K562 (cell line): ENCODE results near the gene IRF2BP1. TPM values are rescaled to one million over a fixed set of nuclear protein-coding genes. Genes with fewer than 3 reads are reported as not detected.

ENCODE experiments used
- ARHGAP35 ChIP-seq: fragments of 450-650 bp; IDR thresholded peaks from 2 replicates; pipeline ENCODE4 v1.6.1; 2018; ENCODE audit not compliant: partially characterized antibody
- ETS2 ChIP-seq: IDR thresholded peaks from 2 replicates; pipeline ENCODE4 v1.6.1; 2016; ENCODE audit warnings: borderline replicate concordance, missing genetic modification characterization, mild to moderate bottlenecking, moderate library complexity, missing compliant biosample characterization; ENCODE audit not compliant: poor library complexity, severe bottlenecking
- GATA2 ChIP-seq: sonication (generic); formaldehyde crosslinking; IDR thresholded peaks from 2 replicates; pipeline ENCODE4 v1.4.0; 2020; ENCODE audit warnings: mild to moderate bottlenecking, missing genetic modification reagents
- GTF2F1 ChIP-seq: IDR thresholded peaks from 2 replicates; pipeline ENCODE4 v1.6.1; 2011; ENCODE audit warnings: low read depth, low read length, improper control_type of control experiment
- HNRNPLL ChIP-seq: fragments of 200-400 bp; formaldehyde crosslinking; IDR thresholded peaks from 2 replicates; pipeline ENCODE4 v1.6.1; 2017; ENCODE audit warnings: low read length, low read depth, mild to moderate bottlenecking; ENCODE audit not compliant: poor library complexity, severe bottlenecking
- IFI16 ChIP-seq: fragments of 250-450 bp; sonication (Bioruptor Pico); IDR thresholded peaks from 2 replicates; pipeline ENCODE4 v2.1.2; 2022; ENCODE audit warnings: mild to moderate bottlenecking, inconsistent platforms
- MAZ ChIP-seq, 2 experiments: fragments of 450-650 bp in 1 of 2; sonication (generic) in 1 of 2; formaldehyde crosslinking; IDR thresholded peaks in 1 of 2; conservative IDR thresholded peaks in 1 of 2; 2 replicates each; pipeline versions ENCODE4 v1.4.0 to v1.5.0; 2020; ENCODE audit warnings: mild to moderate bottlenecking in 1 of 2, missing genetic modification reagents in 1 of 2
- MYBL2 ChIP-seq, 2 experiments: fragments of 450-650 bp in 1 of 2; sonication (generic) in 1 of 2; formaldehyde crosslinking in 1 of 2; IDR thresholded peaks; 2 replicates each; pipeline versions ENCODE4 v1.6.1 to v1.8.1; 2017 to 2022; ENCODE audit warnings: borderline replicate concordance in 1 of 2, inconsistent platforms in 1 of 2, low read depth in 1 of 2, mild to moderate bottlenecking in 1 of 2, missing genetic modification reagents in 1 of 2, moderate library complexity in 1 of 2
- NBN ChIP-seq: fragments of 450-650 bp; IDR thresholded peaks from 2 replicates; pipeline ENCODE4 v1.6.1; 2016; ENCODE audit warnings: low read depth, mild to moderate bottlenecking
- RB1 ChIP-seq: fragments of 450-650 bp; IDR thresholded peaks from 2 replicates; pipeline ENCODE4 v1.6.1; 2017; ENCODE audit warnings: low read depth, mild to moderate bottlenecking
- SMARCE1 ChIP-seq: fragments of 450-650 bp; IDR thresholded peaks from 2 replicates; pipeline ENCODE4 v1.7.1; 2016; ENCODE audit warnings: mild to moderate bottlenecking
- TARDBP ChIP-seq: fragments of 450-650 bp; IDR thresholded peaks from 2 replicates; pipeline ENCODE4 v1.6.1; 2016
- ZC3H4 ChIP-seq: sonication (generic); formaldehyde crosslinking; IDR thresholded peaks from 2 replicates; pipeline ENCODE4 v1.9.0; 2021; ENCODE audit warnings: missing genetic modification reagents, borderline replicate concordance
- ZC3H8 ChIP-seq: fragments of 450-650 bp; IDR thresholded peaks from 2 replicates; pipeline ENCODE4 v1.6.1; 2017
- ZNF311 ChIP-seq: fragments of 250-450 bp; sonication (Bioruptor Pico); IDR thresholded peaks from 2 replicates; pipeline ENCODE4 v1.4.0; 2020; ENCODE audit warnings: mild to moderate bottlenecking, moderate library complexity
- polyA plus RNA-seq, 8 experiments: library from polyadenylated mRNA; depleted of rRNA in 4 of 8; stranded (reverse) in 5 of 8; unstranded in 3 of 8; fragments of >200 nt; fragmentation: Nextera tagmentation in 2 of 8; fragmentation: Illumina TruSeq in 1 of 8; extraction: Ambion mirVana in 2 of 8; extraction: Trizol in 1 of 8; gene quantifications; 2 replicates each; pipeline versions ENCODE4 v1.2.1 to v1.2.3, GENCODE V29; 2011 to 2014; ENCODE audit warnings: inconsistent platforms in 1 of 8, missing spikeins in 1 of 8
- total RNA-seq, 7 experiments: library from RNA; depleted of rRNA in 6 of 7; stranded (reverse); fragments of >200 nt in 6 of 7; fragmentation: Illumina TruSeq in 2 of 7; extraction: Trizol in 2 of 7; gene quantifications; 2 replicates each; pipeline versions ENCODE4 v1.2.1 to v1.2.3, GENCODE V29; 2011 to 2021; ENCODE audit warnings: low replicate concordance in 1 of 7
- TF ChIP-seq, protein P1 (sequence below), 2 experiments: fragments of 250-450 bp in 1 of 2; fragments of 450-650 bp in 1 of 2; sonication (Bioruptor Pico) in 1 of 2; IDR thresholded peaks; 2 replicates each; pipeline versions ENCODE4 v1.6.1 to v1.8.0; 2016 to 2021; ENCODE audit warnings: mild to moderate bottlenecking in 2 of 2, moderate library complexity in 2 of 2, missing compliant biosample characterization in 1 of 2, missing genetic modification characterization in 1 of 2
- TF ChIP-seq, protein P2 (sequence below), 2 experiments: fragments of 150-350 bp in 1 of 2; IDR thresholded peaks; 2 replicates each; pipeline ENCODE4 v1.6.1; 2012 to 2016; ENCODE audit warnings: low read depth in 2 of 2, low read length in 2 of 2, mild to moderate bottlenecking in 1 of 2, moderate library complexity in 1 of 2
- TF ChIP-seq, protein P3 (sequence below): conservative IDR thresholded peaks from 2 replicates; pipeline ENCODE4 v1.6.1; 2011; ENCODE audit warnings: low read depth, mild to moderate bottlenecking, low read length; ENCODE audit not compliant: control insufficient read depth
- TF ChIP-seq, protein P4 (sequence below): fragments of 250-450 bp; sonication (Bioruptor Pico); IDR thresholded peaks from 2 replicates; pipeline ENCODE4 v1.5.1; 2021; ENCODE audit warnings: mild to moderate bottlenecking

The IRF2BP1 gene
- total and polyA plus RNA-seq, 9 of the 15 experiments (the other 6 are each of a cell fraction or from before 2014, with no cell fraction given): 0.61 to 35.9 (median 3.5) TPM

DNA sequence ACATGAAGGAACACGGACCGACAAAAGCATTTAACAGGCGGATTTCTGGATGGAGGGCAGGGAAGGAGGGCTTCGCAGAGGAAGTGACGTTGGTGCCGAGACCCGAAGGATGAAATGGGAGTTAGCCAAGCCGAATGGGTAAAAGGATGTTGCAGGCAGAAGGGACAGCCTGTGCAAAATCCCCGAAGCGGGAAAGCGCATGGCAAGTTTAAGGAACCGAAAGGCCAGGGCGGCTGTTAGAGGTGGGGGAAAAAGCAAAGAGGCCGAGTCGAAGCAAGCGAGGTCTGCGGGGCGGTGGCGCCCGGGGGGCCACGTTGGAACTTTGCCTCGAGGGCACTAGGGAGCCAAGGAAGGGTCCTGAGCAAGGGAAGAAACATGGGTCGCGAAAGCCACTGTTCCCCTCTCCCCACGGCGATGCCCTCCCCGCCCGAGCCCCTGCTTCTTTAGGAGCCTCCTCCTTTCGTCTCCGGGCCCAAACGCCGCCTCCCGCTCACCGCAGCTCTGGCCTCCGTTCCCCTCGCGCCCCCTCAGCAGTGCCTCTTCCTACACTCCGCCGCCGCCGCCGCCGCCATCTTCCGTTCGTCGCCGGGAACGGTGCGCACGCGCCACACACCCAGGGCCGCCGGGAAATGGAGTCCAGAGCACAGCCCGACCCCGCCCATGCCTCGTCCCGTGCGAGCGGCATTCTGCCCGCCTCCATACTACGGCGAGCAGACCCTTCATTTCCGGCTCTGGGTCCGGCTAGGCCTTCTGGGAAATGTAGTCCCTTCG is 23.2 kb downstream of the IRF2BP1 start, which contains the start of gene SYMPK (continued):
- TF ChIP-seq ARHGAP35: no peak
- TF ChIP-seq ZNF311 (CRISPR knock-in tag): no peak
- no peak for TF ChIP-seq GTF2F1
- no peak for TF ChIP-seq ZC3H4
- TF ChIP-seq, protein P1, sequence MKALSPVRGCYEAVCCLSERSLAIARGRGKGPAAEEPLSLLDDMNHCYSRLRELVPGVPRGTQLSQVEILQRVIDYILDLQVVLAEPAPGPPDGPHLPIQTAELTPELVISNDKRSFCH (CRISPR knock-in tag; IDR thresholded peaks at IDR 0.05): no peak
- TF ChIP-seq, protein P1 (tag; IDR thresholded peaks at IDR 0.05): no peak
- peak; percentile 54 to 79; a peak in 3 of 4 replicates for TF ChIP-seq MAZ (CRISPR knock-in tag; conservative IDR thresholded peaks at IDR 0.05 in 1 of 2, IDR thresholded peaks at IDR 0.05 in 1 of 2)
- TF ChIP-seq, protein P2, sequence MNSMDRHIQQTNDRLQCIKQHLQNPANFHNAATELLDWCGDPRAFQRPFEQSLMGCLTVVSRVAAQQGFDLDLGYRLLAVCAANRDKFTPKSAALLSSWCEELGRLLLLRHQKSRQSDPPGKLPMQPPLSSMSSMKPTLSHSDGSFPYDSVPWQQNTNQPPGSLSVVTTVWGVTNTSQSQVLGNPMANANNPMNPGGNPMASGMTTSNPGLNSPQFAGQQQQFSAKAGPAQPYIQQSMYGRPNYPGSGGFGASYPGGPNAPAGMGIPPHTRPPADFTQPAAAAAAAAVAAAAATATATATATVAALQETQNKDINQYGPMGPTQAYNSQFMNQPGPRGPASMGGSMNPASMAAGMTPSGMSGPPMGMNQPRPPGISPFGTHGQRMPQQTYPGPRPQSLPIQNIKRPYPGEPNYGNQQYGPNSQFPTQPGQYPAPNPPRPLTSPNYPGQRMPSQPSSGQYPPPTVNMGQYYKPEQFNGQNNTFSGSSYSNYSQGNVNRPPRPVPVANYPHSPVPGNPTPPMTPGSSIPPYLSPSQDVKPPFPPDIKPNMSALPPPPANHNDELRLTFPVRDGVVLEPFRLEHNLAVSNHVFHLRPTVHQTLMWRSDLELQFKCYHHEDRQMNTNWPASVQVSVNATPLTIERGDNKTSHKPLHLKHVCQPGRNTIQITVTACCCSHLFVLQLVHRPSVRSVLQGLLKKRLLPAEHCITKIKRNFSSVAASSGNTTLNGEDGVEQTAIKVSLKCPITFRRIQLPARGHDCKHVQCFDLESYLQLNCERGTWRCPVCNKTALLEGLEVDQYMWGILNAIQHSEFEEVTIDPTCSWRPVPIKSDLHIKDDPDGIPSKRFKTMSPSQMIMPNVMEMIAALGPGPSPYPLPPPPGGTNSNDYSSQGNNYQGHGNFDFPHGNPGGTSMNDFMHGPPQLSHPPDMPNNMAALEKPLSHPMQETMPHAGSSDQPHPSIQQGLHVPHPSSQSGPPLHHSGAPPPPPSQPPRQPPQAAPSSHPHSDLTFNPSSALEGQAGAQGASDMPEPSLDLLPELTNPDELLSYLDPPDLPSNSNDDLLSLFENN (IDR thresholded peaks at IDR 0.05; ENCODE audit: low read depth in 2 of 2, low read length in 2 of 2): no peak
- TF ChIP-seq RB1: peak; percentile 81
- TF ChIP-seq HNRNPLL: peak; percentile 53
- no peak for TF ChIP-seq ETS2 (tag)
- TF ChIP-seq ZC3H8: no peak
- no peak for TF ChIP-seq NBN
- TF ChIP-seq MYBL2 (IDR thresholded peaks at IDR 0.05; ENCODE audit: low read depth): no peak
- TF ChIP-seq MYBL2 (CRISPR knock-in tag; IDR thresholded peaks at IDR 0.05; ENCODE audit: borderline replicate concordance): no peak
- TF ChIP-seq GATA2 (CRISPR knock-in tag): no peak
- TF ChIP-seq, protein P3, sequence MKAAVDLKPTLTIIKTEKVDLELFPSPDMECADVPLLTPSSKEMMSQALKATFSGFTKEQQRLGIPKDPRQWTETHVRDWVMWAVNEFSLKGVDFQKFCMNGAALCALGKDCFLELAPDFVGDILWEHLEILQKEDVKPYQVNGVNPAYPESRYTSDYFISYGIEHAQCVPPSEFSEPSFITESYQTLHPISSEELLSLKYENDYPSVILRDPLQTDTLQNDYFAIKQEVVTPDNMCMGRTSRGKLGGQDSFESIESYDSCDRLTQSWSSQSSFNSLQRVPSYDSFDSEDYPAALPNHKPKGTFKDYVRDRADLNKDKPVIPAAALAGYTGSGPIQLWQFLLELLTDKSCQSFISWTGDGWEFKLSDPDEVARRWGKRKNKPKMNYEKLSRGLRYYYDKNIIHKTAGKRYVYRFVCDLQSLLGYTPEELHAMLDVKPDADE: peak; percentile 99
- TF ChIP-seq SMARCE1: 0 out of 2 replicates have a peak, but pooled peaks have one; percentile 48
- TF ChIP-seq TARDBP: no peak
- no peak for TF ChIP-seq IFI16 (CRISPR knock-in tag)
- TF ChIP-seq, protein P4, sequence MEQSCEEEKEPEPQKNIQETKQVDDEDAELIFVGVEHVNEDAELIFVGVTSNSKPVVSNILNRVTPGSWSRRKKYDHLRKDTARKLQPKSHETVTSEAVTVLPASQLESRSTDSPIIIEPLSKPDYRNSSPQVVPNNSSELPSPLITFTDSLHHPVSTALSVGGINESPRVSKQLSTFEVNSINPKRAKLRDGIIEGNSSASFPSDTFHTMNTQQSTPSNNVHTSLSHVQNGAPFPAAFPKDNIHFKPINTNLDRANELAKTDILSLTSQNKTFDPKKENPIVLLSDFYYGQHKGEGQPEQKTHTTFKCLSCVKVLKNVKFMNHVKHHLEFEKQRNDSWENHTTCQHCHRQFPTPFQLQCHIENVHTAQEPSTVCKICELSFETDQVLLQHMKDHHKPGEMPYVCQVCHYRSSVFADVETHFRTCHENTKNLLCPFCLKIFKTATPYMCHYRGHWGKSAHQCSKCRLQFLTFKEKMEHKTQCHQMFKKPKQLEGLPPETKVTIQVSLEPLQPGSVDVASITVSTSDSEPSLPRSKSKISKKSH (CRISPR knock-in tag): no peak
